GM12878 (cell line): ENCODE data around the gene STK32B. TPM values are rescaled to one million over a fixed set of nuclear protein-coding genes. Genes with fewer than 3 reads are reported as not detected.

Experiments used
- ATAC-seq: fragments of 200-7000 bp; cut with Tn5 transposase; 3 replicates; pipeline ENCODE4 v1.9.1; 2020; ENCODE audit warnings: mild to moderate bottlenecking, moderate library complexity
- BruUV-seq: library from RNA; stranded (reverse); fragments of 400-500 nt; replicated peaks from 2 replicates; lab custom pipeline; 2021; lab: Mats Ljungman, UMichigan
- CTCF ChIA-PET: fragments of 300-600 bp; sonication (Branson Sonifier 250); formaldehyde crosslinking; extraction: SDS; loops from one replicate; lab custom pipeline; 2021; ENCODE audit warnings: inconsistent platforms; lab: Yijun Ruan, JAX
- POLR2A ChIA-PET: fragments of 350-600 bp; formaldehyde crosslinking; extraction: SDS; loops from one replicate; lab custom pipeline; 2021; ENCODE audit warnings: inconsistent platforms; lab: Charles Lee
- RAD21 ChIA-PET: fragments of 300-600 bp; sonication (Branson Sonifier 250); formaldehyde crosslinking; loops from one replicate; lab custom pipeline; 2023; ENCODE audit warnings: antibody characterized with exemption; ENCODE audit not compliant: unreplicated experiment; lab: Charles Lee
- SMC1A ChIA-PET: fragments of 300-600 bp; sonication (Branson Sonifier 250); formaldehyde crosslinking; loops from one replicate; lab custom pipeline; 2023; ENCODE audit not compliant: unreplicated experiment, uncharacterized antibody; lab: Charles Lee
- DNase-seq: peaks from one replicate; pipeline ENCODE4 v3.0.0-alpha.2; 2011; ENCODE audit warnings: low read depth, low spot score
- FAIRE-seq: peaks from 3 replicates; lab custom pipeline; 2011; peaks lifted over from hg19 to GRCh38; lab: Jason Lieb, UNC
- H2AFZ ChIP-seq: 2 replicates; pipeline ENCODE4 v1.6.0; 2011; ENCODE audit warnings: low read depth, low read length, control low read depth; ENCODE audit not compliant: control insufficient read depth
- H3K27ac ChIP-seq: 2 replicates; pipeline ENCODE4 v1.5.1; 2011; ENCODE audit warnings: control low read depth; ENCODE audit not compliant: control insufficient read depth, insufficient read depth
- H3K27me3 ChIP-seq, 2 experiments: replicated peaks in 1 of 2; 2 replicates each; pipeline versions ENCODE4 v1.6.0 to v1.6.1; 2011; ENCODE audit warnings: low read length in 1 of 2; ENCODE audit not compliant: control insufficient read depth in 2 of 2, insufficient read depth in 2 of 2
- H3K36me3 ChIP-seq, 2 experiments: 2 replicates each; pipeline ENCODE4 v1.5.1; 2011; ENCODE audit warnings: low read length in 1 of 2; ENCODE audit not compliant: control insufficient read depth in 2 of 2, insufficient read depth in 2 of 2
- H3K4me1 ChIP-seq: 2 replicates; pipeline ENCODE4 v1.6.1; 2011; ENCODE audit warnings: mild to moderate bottlenecking, low read length, moderate library complexity, mixed read lengths; ENCODE audit not compliant: control insufficient read depth, insufficient read depth
- H3K4me2 ChIP-seq: 2 replicates; pipeline ENCODE4 v1.6.0; 2011; ENCODE audit warnings: control low read depth; ENCODE audit not compliant: control insufficient read depth, insufficient read depth
- H3K4me3 ChIP-seq: fragments of 200-600 bp; sonication (generic); 2 replicates; pipeline ENCODE4 v1.5.1; 2016
- H3K79me2 ChIP-seq: 2 replicates; pipeline ENCODE4 v1.6.0; 2011; ENCODE audit warnings: low read length; ENCODE audit not compliant: control insufficient read depth, insufficient read depth
- H3K9ac ChIP-seq: 2 replicates; pipeline ENCODE4 v1.8.0; 2011; ENCODE audit warnings: low read length, control low read depth, mixed read lengths; ENCODE audit not compliant: control insufficient read depth, insufficient read depth
- H3K9me3 ChIP-seq: replicated peaks from 3 replicates; pipeline ENCODE4 v1.5.1; 2011; ENCODE audit warnings: mild to moderate bottlenecking, low read length; ENCODE audit not compliant: control insufficient read depth, insufficient read depth
- H4K20me1 ChIP-seq: 2 replicates; pipeline ENCODE4 v1.6.0; 2011; ENCODE audit not compliant: control insufficient read depth, insufficient read depth
- NFIC ChIP-seq: IDR thresholded peaks from 2 replicates; pipeline ENCODE4 v1.6.1; 2012; ENCODE audit warnings: low read depth, mild to moderate bottlenecking, inconsistent platforms, low read length, moderate library complexity
- NR2F1 ChIP-seq: fragments of 450-650 bp; conservative IDR thresholded peaks from 2 replicates; pipeline ENCODE4 v1.6.1; 2017; ENCODE audit warnings: mild to moderate bottlenecking
- PAX5 ChIP-seq: IDR thresholded peaks from 2 replicates; pipeline ENCODE4 v1.6.1; 2011; ENCODE audit warnings: low read depth, low read length, borderline replicate concordance
- RUNX3 ChIP-seq: IDR thresholded peaks from 2 replicates; pipeline ENCODE4 v1.6.1; 2012; ENCODE audit warnings: low read length, inconsistent platforms
- SIN3A ChIP-seq: IDR thresholded peaks from 2 replicates; pipeline ENCODE4 v1.6.1; 2012; ENCODE audit warnings: low read depth, low read length, improper control_type of control experiment
- ZNF622 ChIP-seq: fragments of 450-650 bp; IDR thresholded peaks from 2 replicates; pipeline ENCODE4 v1.6.1; 2017; ENCODE audit warnings: mild to moderate bottlenecking, inconsistent platforms
- ZSCAN29 ChIP-seq: fragments of 450-650 bp; IDR thresholded peaks from 2 replicates; pipeline ENCODE4 v1.6.1; 2017; ENCODE audit warnings: mild to moderate bottlenecking, moderate library complexity
- WGBS: methylation state at CpG from one replicate; pipeline ENCODE4 v1.1.6; 2016; ENCODE audit warnings: low lambda C conversion rate; ENCODE audit not compliant: insufficient replicate concordance, insufficient coverage; ENCODE audit errors: missing lambda C conversion rate; 5-methylcytosine and 5-hydroxymethylcytosine counted together
- in situ Hi-C: fragments of 300-500 bp; cut with MboI; formaldehyde crosslinking; loops from 9 replicates; pipeline ENCODE4 v1.14.3; 2018; ENCODE audit warnings: mixed read lengths
- intact Hi-C: fragments of 100-400 bp; cut with micrococcal nuclease; formaldehyde crosslinking; loops from one replicate; pipeline ENCODE4 v1.14.2; 2022; ENCODE audit not compliant: unreplicated experiment
- polyA plus RNA-seq, 11 experiments: library from polyadenylated mRNA; depleted of rRNA in 4 of 11; unstranded in 6 of 11; stranded (reverse) in 5 of 11; fragments of >200 nt; fragmentation: Nextera tagmentation in 4 of 11; fragmentation: Illumina TruSeq in 1 of 11; extraction: Ambion mirVana in 4 of 11; extraction: Trizol in 1 of 11; gene quantifications; 1 replicate in 1 of 11; 2 replicates in 10 of 11; pipeline versions ENCODE4 v1.2.1 to v1.2.3, GENCODE V29; 2011 to 2016; ENCODE audit warnings: inconsistent platforms in 2 of 11, missing spikeins in 2 of 11, low read depth in 1 of 11
- total RNA-seq, 4 experiments: library from RNA; depleted of rRNA in 3 of 4; stranded (reverse); fragments of >200 nt in 3 of 4; fragmentation: Illumina TruSeq in 1 of 4; extraction: Trizol in 1 of 4; gene quantifications; 2 replicates each; pipeline versions ENCODE4 v1.2.1 to v1.2.3, GENCODE V29; 2013 to 2021
- TF ChIP-seq, protein P1 (sequence below): fragments of 450-650 bp; IDR thresholded peaks from 2 replicates; pipeline ENCODE4 v1.6.1; 2016; ENCODE audit warnings: mild to moderate bottlenecking
- TF ChIP-seq, protein P2 (sequence below): fragments of 450-650 bp; IDR thresholded peaks from 2 replicates; pipeline ENCODE4 v1.6.1; 2016; ENCODE audit warnings: mild to moderate bottlenecking, moderate library complexity, borderline replicate concordance

The STK32B gene
- total and polyA plus RNA-seq, 10 of the 15 experiments (the other 5 are each of a cell fraction or from before 2014, with no cell fraction given), result 0.04 to 0.12 (median 0.08) TPM; not detected in 7

DNA sequence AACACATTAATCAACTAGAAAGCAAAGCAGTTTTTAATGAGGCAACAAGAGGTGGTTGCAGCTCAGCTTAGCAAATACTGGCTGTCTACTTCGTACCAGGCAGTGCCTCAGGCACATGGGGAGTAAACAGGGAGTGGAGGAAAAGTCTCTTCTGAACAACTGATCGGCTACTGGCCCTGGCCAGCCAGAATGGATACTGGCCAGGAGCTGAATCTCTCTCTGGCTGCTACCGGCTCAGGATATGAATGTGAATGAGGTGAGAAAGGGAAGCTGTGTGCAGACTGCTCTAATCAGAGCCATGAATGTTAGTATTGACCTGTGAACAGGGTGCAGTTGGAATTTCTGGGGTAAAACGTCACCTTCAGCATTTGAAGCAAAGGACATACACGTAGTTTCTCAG lies 77.3 kb downstream of the STK32B start (continued):
- TF ChIP-seq, protein P1, sequence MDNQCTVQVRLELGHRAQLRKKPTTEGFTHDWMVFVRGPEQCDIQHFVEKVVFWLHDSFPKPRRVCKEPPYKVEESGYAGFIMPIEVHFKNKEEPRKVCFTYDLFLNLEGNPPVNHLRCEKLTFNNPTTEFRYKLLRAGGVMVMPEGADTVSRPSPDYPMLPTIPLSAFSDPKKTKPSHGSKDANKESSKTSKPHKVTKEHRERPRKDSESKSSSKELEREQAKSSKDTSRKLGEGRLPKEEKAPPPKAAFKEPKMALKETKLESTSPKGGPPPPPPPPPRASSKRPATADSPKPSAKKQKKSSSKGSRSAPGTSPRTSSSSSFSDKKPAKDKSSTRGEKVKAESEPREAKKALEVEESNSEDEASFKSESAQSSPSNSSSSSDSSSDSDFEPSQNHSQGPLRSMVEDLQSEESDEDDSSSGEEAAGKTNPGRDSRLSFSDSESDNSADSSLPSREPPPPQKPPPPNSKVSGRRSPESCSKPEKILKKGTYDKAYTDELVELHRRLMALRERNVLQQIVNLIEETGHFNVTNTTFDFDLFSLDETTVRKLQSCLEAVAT, result no peak
- TF ChIP-seq, all 136 proteins: peak for 0

DNA sequence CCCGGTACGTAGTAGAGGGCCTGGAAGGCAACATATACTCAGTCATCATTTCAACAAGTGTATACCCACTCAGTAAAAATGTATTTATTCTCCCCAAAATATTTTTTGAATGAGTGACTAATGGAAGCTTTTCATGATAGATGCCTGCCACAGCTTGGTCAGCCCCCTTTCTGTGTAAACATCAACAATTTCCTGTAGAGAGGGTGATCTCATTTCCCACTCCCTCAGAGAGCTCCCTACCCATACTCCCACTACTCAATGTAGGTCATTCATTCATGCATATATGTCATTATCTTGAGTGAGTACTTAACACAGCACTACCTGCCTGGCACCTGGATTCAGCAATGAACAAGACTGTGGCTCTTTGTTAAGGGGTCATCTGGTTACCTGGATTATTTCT lies 81.9 kb downstream of the STK32B start:
- DNase-seq, result no peak
- RAD21 ChIA-PET, result no interaction called here
- H3K4me3 ChIP-seq, result no peak overlapping the region
- H3K36me3 ChIP-seq, result no peaks in the 10 kb centered on the region
- H3K4me2 ChIP-seq, result no peak overlapping the region
- POLR2A ChIA-PET, result no interaction called here
- H3K27ac ChIP-seq, result no peak overlapping the region
- TF ChIP-seq, protein P2, sequence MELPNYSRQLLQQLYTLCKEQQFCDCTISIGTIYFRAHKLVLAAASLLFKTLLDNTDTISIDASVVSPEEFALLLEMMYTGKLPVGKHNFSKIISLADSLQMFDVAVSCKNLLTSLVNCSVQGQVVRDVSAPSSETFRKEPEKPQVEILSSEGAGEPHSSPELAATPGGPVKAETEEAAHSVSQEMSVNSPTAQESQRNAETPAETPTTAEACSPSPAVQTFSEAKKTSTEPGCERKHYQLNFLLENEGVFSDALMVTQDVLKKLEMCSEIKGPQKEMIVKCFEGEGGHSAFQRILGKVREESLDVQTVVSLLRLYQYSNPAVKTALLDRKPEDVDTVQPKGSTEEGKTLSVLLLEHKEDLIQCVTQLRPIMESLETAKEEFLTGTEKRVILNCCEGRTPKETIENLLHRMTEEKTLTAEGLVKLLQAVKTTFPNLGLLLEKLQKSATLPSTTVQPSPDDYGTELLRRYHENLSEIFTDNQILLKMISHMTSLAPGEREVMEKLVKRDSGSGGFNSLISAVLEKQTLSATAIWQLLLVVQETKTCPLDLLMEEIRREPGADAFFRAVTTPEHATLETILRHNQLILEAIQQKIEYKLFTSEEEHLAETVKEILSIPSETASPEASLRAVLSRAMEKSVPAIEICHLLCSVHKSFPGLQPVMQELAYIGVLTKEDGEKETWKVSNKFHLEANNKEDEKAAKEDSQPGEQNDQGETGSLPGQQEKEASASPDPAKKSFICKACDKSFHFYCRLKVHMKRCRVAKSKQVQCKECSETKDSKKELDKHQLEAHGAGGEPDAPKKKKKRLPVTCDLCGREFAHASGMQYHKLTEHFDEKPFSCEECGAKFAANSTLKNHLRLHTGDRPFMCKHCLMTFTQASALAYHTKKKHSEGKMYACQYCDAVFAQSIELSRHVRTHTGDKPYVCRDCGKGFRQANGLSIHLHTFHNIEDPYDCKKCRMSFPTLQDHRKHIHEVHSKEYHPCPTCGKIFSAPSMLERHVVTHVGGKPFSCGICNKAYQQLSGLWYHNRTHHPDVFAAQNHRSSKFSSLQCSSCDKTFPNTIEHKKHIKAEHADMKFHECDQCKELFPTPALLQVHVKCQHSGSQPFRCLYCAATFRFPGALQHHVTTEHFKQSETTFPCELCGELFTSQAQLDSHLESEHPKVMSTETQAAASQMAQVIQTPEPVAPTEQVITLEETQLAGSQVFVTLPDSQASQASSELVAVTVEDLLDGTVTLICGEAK, result no peak
- TF ChIP-seq NFIC (no peak), ZNF622 (no peak), NR2F1 (no peak), PAX5 (no peak), ZSCAN29 (no peak), RUNX3 (no peak), SIN3A (no peak)
- TF ChIP-seq, protein P1, result no peak
- TF ChIP-seq, all 136 proteins: peak for 0
- Histone ChIP-seq H3K79me2 (no peaks in the 10 kb centered on the region), H3K9me3 (no peaks in the 10 kb centered on the region), H2AFZ (no peak overlapping the region), H3K27me3 (no peaks in the 10 kb centered on the region), H4K20me1 (no peaks in the 10 kb centered on the region), H3K9ac (no peak overlapping the region), H3K4me1 (no peaks in the 10 kb centered on the region)
- intact Hi-C loops, result no loop called here
- ChIA-PET SMC1A (no interaction called here), CTCF (no interaction called here)
- no TSS peak for BruUV-seq
- whole genome bisulfite sequencing, result 27% methylated on average over 2 of the region's 2 CpGs
- in situ Hi-C loops, result no loop called here
- FAIRE-seq (no peak), ATAC-seq (no peak)
